ENCODE results near the gene DPCD.
A peak's percentile ranks its signal among the peaks of the same experiment; 100 is the strongest.

DPCD gene

GRCh38 chr10:101614663-101615524, 26.8 kb downstream of the DPCD start:
- H3K9me3 ChIP-seq (ENCODE audit: low read length), result no peaks in the 10 kb centered on the region
- no peak overlapping the region for H3K4me3 ChIP-seq (ENCODE audit: low read depth, low read length, poor library complexity, severe bottlenecking)
- peaks cover 19% of the 10 kb centered on the region; the same call in 1 of the 2 replicates for H3K36me3 ChIP-seq (ENCODE audit: insufficient read depth, low read length)
- no peak overlapping the region for H3K4me2 ChIP-seq (ENCODE audit: low read length)
- peaks cover 15% of the 10 kb centered on the region for H3K4me1 ChIP-seq (ENCODE audit: insufficient read depth, low read length, severe bottlenecking)
- H3K9ac ChIP-seq (ENCODE audit: low read length), result no peak overlapping the region
- no peaks in the 10 kb centered on the region for H3K27me3 ChIP-seq (ENCODE audit: insufficient read depth, low read length)
- no peaks in the 10 kb centered on the region for H3K79me2 ChIP-seq (ENCODE audit: insufficient read depth, low read length)
- H2AFZ ChIP-seq (ENCODE audit: low read length), result no peak overlapping the region
- H3K9me2 ChIP-seq (ENCODE audit: low read depth, low read length), result no peaks in the 10 kb centered on the region
- no peak overlapping the region for H3K27ac ChIP-seq (ENCODE audit: low read depth, low read length, poor library complexity, severe bottlenecking)
- no peaks in the 10 kb centered on the region for H4K20me1 ChIP-seq (ENCODE audit: insufficient read depth, low read length)
- TF ChIP-seq CTCF (IDR thresholded peaks at IDR 0.05; ENCODE audit: low read length) (no peak), EZH2 (IDR thresholded peaks at IDR 0.05; ENCODE audit: borderline replicate concordance, low read length) (no peak)
- H3F3A ChIP-seq (ENCODE audit: insufficient read depth, low read length), result no peaks in the 10 kb centered on the region

DNA sequence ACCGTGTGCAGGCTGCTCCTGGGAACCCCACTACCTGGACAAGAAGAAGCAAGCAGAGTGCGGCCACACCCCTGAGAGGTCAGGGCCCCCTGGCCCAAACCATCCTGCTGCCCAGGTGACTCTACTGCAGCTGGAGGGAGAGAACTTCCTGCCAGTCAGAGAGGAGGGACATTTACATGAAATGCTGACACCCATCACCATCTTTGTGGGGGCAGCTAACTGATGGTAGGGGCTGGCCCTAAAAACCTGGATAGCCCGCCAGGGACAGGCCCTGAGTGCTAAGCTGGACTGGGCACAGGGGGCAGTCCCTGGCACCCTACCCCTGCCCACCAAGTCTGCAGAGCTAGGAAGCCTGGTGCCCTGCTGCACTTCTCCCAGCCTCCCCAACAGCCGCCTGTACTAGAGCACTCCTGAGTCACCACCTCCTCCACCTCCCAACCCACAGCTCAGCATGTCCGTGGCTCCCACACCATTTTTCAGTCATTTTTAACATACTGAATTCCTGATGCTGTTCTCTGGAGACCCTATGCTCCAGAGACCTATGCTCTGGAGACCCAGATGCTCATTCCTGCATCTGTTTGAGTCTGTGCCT, 27.5 kb downstream of the DPCD start:
- peaks cover 15% of the 10 kb centered on the region; the same call in 1 of the 2 replicates for H3K36me3 ChIP-seq (ENCODE audit: insufficient read depth, low read length)
- H4K20me1 ChIP-seq (ENCODE audit: insufficient read depth, low read length), result no peaks in the 10 kb centered on the region
- H3K27me3 ChIP-seq (ENCODE audit: insufficient read depth, low read length), result no peaks in the 10 kb centered on the region
- peaks cover 15% of the 10 kb centered on the region for H3K4me1 ChIP-seq (ENCODE audit: insufficient read depth, low read length, severe bottlenecking)
- H3F3A ChIP-seq (ENCODE audit: insufficient read depth, low read length), result no peaks in the 10 kb centered on the region
- TF ChIP-seq EZH2 (IDR thresholded peaks at IDR 0.05; ENCODE audit: borderline replicate concordance, low read length) (no peak), CTCF (IDR thresholded peaks at IDR 0.05; ENCODE audit: low read length) (no peak)
- H3K4me2 ChIP-seq (ENCODE audit: low read length), result no peak overlapping the region
- no peaks in the 10 kb centered on the region for H3K9me2 ChIP-seq (ENCODE audit: low read depth, low read length)
- no peak overlapping the region for H3K27ac ChIP-seq (ENCODE audit: low read depth, low read length, poor library complexity, severe bottlenecking)
- H3K79me2 ChIP-seq (ENCODE audit: insufficient read depth, low read length), result no peaks in the 10 kb centered on the region
- H3K9me3 ChIP-seq (ENCODE audit: low read length), result no peaks in the 10 kb centered on the region
- no peak overlapping the region for H3K4me3 ChIP-seq (ENCODE audit: low read depth, low read length, poor library complexity, severe bottlenecking)
- H3K9ac ChIP-seq (ENCODE audit: low read length), result no peak overlapping the region
- no peak overlapping the region for H2AFZ ChIP-seq (ENCODE audit: low read length)

- no peak for TF ChIP-seq CTCF (IDR thresholded peaks at IDR 0.05; ENCODE audit: low read length)
- TF ChIP-seq EZH2 (IDR thresholded peaks at IDR 0.05; ENCODE audit: borderline replicate concordance, low read length), result no peak
- H3K36me3 ChIP-seq (ENCODE audit: insufficient read depth, low read length), result peaks cover 8% of the 10 kb centered on the region; the same call in 1 of the 2 replicates
- no peaks in the 10 kb centered on the region for H3K9me3 ChIP-seq (ENCODE audit: low read length)
- H3K4me3 ChIP-seq (ENCODE audit: low read depth, low read length, poor library complexity, severe bottlenecking), result no peak overlapping the region
- no peaks in the 10 kb centered on the region for H3K27me3 ChIP-seq (ENCODE audit: insufficient read depth, low read length)
- no peaks in the 10 kb centered on the region for H4K20me1 ChIP-seq (ENCODE audit: insufficient read depth, low read length)
- H3K9me2 ChIP-seq (ENCODE audit: low read depth, low read length), result no peaks in the 10 kb centered on the region
- H2AFZ ChIP-seq (ENCODE audit: low read length), result no peak overlapping the region
- peak overlapping the region; percentile 68 for H3K27ac ChIP-seq (ENCODE audit: low read depth, low read length, poor library complexity, severe bottlenecking)
- no peak overlapping the region for H3K4me2 ChIP-seq (ENCODE audit: low read length)
- H3K79me2 ChIP-seq (ENCODE audit: insufficient read depth, low read length), result no peaks in the 10 kb centered on the region
- no peak overlapping the region for H3K9ac ChIP-seq (ENCODE audit: low read length)
- no peaks in the 10 kb centered on the region for H3F3A ChIP-seq (ENCODE audit: insufficient read depth, low read length)
- H3K4me1 ChIP-seq (ENCODE audit: insufficient read depth, low read length, severe bottlenecking), result peaks cover 15% of the 10 kb centered on the region
Measured at GRCh38 chr10:101616415-101617101, 28.4 kb downstream of the DPCD start.

Measured in OCI-LY1 (cell line).